Endothelial cell of umbilical vein (primary cell): ENCODE measurements around the gene PKDREJ.

Experiments used
- CTCF ChIP-seq, 2 donors: IDR thresholded peaks; 1 replicate in 1 of 2; 2 replicates in 1 of 2; pipeline ENCODE4 v1.5.1; 2011; ENCODE audit warnings: low read length in 2 of 2, mild to moderate bottlenecking in 2 of 2, moderate library complexity in 2 of 2, control low read depth in 1 of 2, inconsistent platforms in 1 of 2, low read depth in 1 of 2; ENCODE audit not compliant: insufficient read depth in 1 of 2; ENCODE audit errors: extremely low read depth in 1 of 2
- POLR2A ChIP-seq: IDR thresholded peaks from 2 replicates; pipeline ENCODE4 v1.6.1; 2012; ENCODE audit warnings: low read depth, mild to moderate bottlenecking, control low read depth, low read length

DNA sequence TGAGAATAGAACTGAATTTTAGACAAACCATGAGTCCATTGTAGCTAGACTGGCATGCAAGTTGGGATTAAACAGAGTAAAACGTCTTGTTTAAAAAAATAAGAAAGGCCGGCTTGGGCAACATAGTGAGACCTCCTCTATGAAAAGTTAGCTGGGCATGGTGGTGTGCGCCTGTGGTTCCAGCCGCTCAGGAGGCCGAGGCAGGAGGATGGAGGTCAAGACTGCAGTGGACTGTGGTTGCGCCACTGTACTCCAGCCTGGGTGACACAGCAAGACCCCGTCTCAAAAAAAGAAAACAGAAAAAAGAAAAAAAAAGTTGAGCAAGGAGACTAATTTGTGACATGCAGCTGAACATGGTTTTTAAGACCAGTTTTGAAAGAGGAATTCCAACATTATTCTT is 36.6 kb downstream of the PKDREJ start:
- no peak for TF ChIP-seq POLR2A
- TF ChIP-seq CTCF (IDR thresholded peaks at IDR 0.05; ENCODE audit: extremely low read depth in 1 of 2, insufficient read depth in 1 of 2, low read depth in 1 of 2, low read length in 2 of 2) = no peak
